Sigmoid colon (tissue), 7 donors: ENCODE results near the gene PPP2R2B. TPM values are rescaled to one million over a fixed set of nuclear protein-coding genes. Genes with fewer than 3 reads are reported as not detected.

Experiments
- DNase-seq: peaks from one replicate; pipeline ENCODE4 v3.0.0-alpha.2; 2019
- H3K27ac ChIP-seq, 4 donors: fragments of 200-600 bp; sonication (generic); one replicate each; pipeline ENCODE4 v1.5.1; 2016 to 2019; ENCODE audit warnings: mild to moderate bottlenecking in 1 of 4
- H3K27me3 ChIP-seq, 3 donors: fragments of 200-600 bp; sonication (generic); one replicate each; pipeline ENCODE4 v1.5.1; 2019; ENCODE audit warnings: mild to moderate bottlenecking in 1 of 3
- H3K36me3 ChIP-seq, 4 donors: fragments of 200-600 bp; sonication (generic); one replicate each; pipeline ENCODE4 v1.5.1; 2016 to 2019
- H3K4me1 ChIP-seq, 4 donors: fragments of 200-600 bp; sonication (generic); one replicate each; pipeline ENCODE4 v1.5.1; 2017 to 2019
- H3K4me3 ChIP-seq, 4 donors: fragments of 200-600 bp; sonication (generic); one replicate each; pipeline ENCODE4 v1.5.1; 2017 to 2019; ENCODE audit warnings: mild to moderate bottlenecking in 2 of 4, moderate library complexity in 1 of 4
- H3K9me3 ChIP-seq, 4 donors: fragments of 200-600 bp in 3 of 4; sonication (generic) in 3 of 4; one replicate each; pipeline versions ENCODE4 v1.5.1 to v1.6.1; 2013 to 2019
- EP300 ChIP-seq, 4 donors: sonication (generic); formaldehyde crosslinking; IDR thresholded peaks; one replicate each; pipeline ENCODE4 v1.6.1; 2017; ENCODE audit warnings: antibody characterized with exemption in 4 of 4
- POLR2A ChIP-seq, 2 donors: fragments of 450-650 bp; IDR thresholded peaks; one replicate each; pipeline ENCODE4 v1.6.1; 2016; ENCODE audit warnings: antibody characterized with exemption in 2 of 2, mild to moderate bottlenecking in 2 of 2, moderate library complexity in 2 of 2
- POLR2AphosphoS5 ChIP-seq, 4 donors: sonication (generic); formaldehyde crosslinking; IDR thresholded peaks; one replicate each; pipeline ENCODE4 v1.6.1; 2017; ENCODE audit warnings: antibody characterized with exemption in 4 of 4
- WGBS, 2 donors: extraction: QIAGEN DNeasy Blood & Tissue Kit; methylation state at CpG; one replicate each; pipeline ENCODE4 v1.1.7; 2013; 5-methylcytosine and 5-hydroxymethylcytosine counted together
- intact Hi-C: fragments of 100-400 bp; cut with DNase I; formaldehyde crosslinking; loops from one replicate; pipeline ENCODE4 v1.15.1; 2023
- polyA plus RNA-seq, 3 donors: library from polyadenylated mRNA; stranded (reverse); fragments of 200-250 nt; gene quantifications; one replicate each; pipeline ENCODE4 v1.2.3, GENCODE V29; 2013
- total RNA-seq, 4 donors: library from RNA; depleted of rRNA; stranded (reverse); fragments of >200 nt; gene quantifications; one replicate each; pipeline ENCODE4 v1.1.0, GENCODE V29; 2016
- TF ChIP-seq, protein P1 (sequence below), 4 experiments: fragments of 450-650 bp in 3 of 4; fragments of 200-600 bp in 1 of 4; IDR thresholded peaks; one replicate each; pipeline ENCODE4 v1.5.1; 2016 to 2019; ENCODE audit warnings: antibody characterized with exemption in 4 of 4, mild to moderate bottlenecking in 3 of 4, moderate library complexity in 2 of 4
- donor health status: healthy with polysubstance abuse.
- donor health status: Bipolar disorder and iron deficiency.
- donor health status: healthy.

PPP2R2B gene
- total and polyA plus RNA-seq, 7 donors = 0.60 to 19.6 (median 7.4) TPM; not detected in 1

DNA sequence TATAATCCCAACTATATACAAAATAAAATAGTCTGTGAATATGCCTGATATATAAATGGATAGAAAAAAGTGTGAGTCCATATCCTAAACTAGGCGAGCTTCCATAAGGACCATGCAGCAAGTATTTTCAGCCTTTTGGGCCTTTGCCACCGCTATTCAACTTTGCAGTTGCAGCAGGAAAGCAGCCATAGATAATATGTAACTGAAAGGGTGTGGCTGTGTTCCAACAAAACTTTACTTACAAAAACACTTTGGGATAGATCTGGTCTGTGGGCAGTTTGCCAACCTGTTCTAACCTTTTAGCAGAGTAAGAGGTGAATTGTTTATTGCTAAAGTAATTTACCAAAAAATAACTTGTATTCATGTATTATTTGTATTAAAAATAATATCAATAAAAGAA is 234.8 kb downstream of the PPP2R2B start:
- peaks cover 0 to 5% (median 0%) of the 10 kb centered on the region in 4 donors for H3K4me1 ChIP-seq
- H3K4me3 ChIP-seq = no peak overlapping the region
- no peaks in the 10 kb centered on the region for H3K27me3 ChIP-seq
- no peak for DNase-seq
- no peaks in the 10 kb centered on the region for H3K9me3 ChIP-seq
- WGBS, 2 donors = 7 to 37% methylated on average over 2 of the region's 2 CpGs
- H3K36me3 ChIP-seq = no peaks in the 10 kb centered on the region
- intact Hi-C loops = no loop called here
- TF ChIP-seq EP300 (IDR thresholded peaks at IDR 0.05) (no peak), POLR2A (IDR thresholded peaks at IDR 0.05) (no peak), POLR2AphosphoS5 (IDR thresholded peaks at IDR 0.05) (no peak)
- TF ChIP-seq, protein P1, sequence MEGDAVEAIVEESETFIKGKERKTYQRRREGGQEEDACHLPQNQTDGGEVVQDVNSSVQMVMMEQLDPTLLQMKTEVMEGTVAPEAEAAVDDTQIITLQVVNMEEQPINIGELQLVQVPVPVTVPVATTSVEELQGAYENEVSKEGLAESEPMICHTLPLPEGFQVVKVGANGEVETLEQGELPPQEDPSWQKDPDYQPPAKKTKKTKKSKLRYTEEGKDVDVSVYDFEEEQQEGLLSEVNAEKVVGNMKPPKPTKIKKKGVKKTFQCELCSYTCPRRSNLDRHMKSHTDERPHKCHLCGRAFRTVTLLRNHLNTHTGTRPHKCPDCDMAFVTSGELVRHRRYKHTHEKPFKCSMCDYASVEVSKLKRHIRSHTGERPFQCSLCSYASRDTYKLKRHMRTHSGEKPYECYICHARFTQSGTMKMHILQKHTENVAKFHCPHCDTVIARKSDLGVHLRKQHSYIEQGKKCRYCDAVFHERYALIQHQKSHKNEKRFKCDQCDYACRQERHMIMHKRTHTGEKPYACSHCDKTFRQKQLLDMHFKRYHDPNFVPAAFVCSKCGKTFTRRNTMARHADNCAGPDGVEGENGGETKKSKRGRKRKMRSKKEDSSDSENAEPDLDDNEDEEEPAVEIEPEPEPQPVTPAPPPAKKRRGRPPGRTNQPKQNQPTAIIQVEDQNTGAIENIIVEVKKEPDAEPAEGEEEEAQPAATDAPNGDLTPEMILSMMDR (IDR thresholded peaks at IDR 0.05) = no peak
- H3K27ac ChIP-seq = no peak overlapping the region

DNA sequence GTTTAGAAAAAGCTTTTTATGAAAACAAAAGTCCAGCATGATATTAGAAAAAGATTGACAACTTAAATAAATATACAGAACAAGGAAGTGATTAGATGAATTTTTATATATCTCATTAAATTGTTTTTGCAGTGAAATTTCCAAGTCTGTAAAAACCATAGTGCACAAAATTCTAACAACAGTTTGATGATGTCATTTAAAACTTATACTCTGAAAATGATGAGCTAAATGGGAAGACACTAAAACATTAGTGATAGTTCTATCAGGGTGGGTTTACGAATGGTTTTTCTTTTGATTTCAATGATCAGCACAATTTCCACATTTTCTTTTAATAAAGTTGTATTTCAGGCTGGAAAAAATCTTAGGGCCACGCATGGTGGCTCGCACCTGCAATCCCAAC is 236.1 kb downstream of the PPP2R2B start:
- no peaks in the 10 kb centered on the region for H3K27me3 ChIP-seq
- H3K36me3 ChIP-seq = no peaks in the 10 kb centered on the region
- H3K4me3 ChIP-seq = no peak overlapping the region
- intact Hi-C loops = no loop called here
- WGBS, 2 donors = 89 to 94% methylated on average over 3 of the region's 3 CpGs
- no peak overlapping the region for H3K27ac ChIP-seq
- TF ChIP-seq, protein P1 (IDR thresholded peaks at IDR 0.05) = no peak
- TF ChIP-seq POLR2AphosphoS5 (IDR thresholded peaks at IDR 0.05) (no peak), POLR2A (IDR thresholded peaks at IDR 0.05) (no peak), EP300 (IDR thresholded peaks at IDR 0.05) (no peak)
- no peaks in the 10 kb centered on the region for H3K9me3 ChIP-seq
- no peaks in the 10 kb centered on the region for H3K4me1 ChIP-seq
- no peak for DNase-seq

DNA sequence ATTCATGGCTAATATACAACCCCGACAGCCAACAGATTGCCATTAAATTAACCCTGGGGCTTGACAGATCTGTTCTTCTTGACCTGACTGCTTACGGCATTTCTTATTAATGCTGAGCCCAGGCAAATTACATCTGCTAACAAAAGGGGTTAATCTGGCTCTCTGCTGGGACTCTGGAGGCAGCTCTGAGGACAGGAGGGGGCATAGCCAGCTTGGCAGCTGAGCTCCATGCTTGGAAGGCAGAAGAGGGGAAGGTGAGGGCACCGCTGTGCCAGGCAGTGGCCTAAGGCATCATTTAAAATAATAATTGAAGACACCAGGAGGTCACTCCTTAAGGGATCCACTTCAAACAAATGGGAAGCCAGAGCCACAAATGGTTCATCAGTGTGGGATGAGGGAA is 236.6 kb downstream of the PPP2R2B start:
- 87 to 94% methylated on average over 3 of the region's 3 CpGs for WGBS, 2 donors
- Histone ChIP-seq H3K27me3 (no peaks in the 10 kb centered on the region), H3K36me3 (no peaks in the 10 kb centered on the region), H3K4me1 (no peaks in the 10 kb centered on the region), H3K9me3 (no peaks in the 10 kb centered on the region), H3K27ac (no peak overlapping the region), H3K4me3 (no peak overlapping the region)
- no peak for DNase-seq
- TF ChIP-seq, protein P1 (IDR thresholded peaks at IDR 0.05) = no peak
- TF ChIP-seq POLR2A (IDR thresholded peaks at IDR 0.05) = no peak
- no peak for TF ChIP-seq POLR2AphosphoS5 (IDR thresholded peaks at IDR 0.05)
- intact Hi-C loops = no loop called here

DNA sequence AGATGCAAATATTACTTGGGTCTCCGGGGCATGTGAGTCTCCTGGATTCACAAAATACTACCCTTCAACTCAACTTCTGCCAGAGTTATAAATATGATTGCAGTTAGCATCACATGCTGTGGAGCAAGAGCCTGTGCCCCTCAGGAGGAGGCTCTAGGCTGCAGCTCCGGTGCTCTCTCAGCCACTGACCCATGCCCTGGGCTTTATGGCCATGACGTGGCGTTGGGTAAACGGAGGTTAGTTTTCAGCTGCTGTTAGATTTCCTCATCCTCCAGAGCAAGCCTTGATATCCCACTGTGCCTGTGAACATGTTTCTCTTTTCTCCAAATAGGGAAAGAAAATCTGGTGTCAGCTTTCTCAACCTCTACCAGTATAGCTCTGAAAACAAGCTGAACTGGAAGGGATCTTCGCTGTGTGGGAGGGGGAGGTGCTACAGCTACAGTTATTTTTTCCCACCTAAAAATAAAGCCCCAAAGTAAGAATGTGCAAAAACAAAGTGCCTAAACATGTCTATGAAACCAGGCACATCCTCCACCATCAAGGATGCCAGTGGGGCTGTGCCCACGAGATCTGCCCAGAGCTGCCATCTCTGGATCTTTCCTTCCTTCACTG is 238.2 kb downstream of the PPP2R2B start:
- no peaks in the 10 kb centered on the region for H3K27me3 ChIP-seq
- DNase-seq = no peak
- H3K36me3 ChIP-seq = no peaks in the 10 kb centered on the region
- no peak overlapping the region for H3K4me3 ChIP-seq
- TF ChIP-seq POLR2AphosphoS5 (IDR thresholded peaks at IDR 0.05) (no peak), POLR2A (IDR thresholded peaks at IDR 0.05) (no peak), EP300 (IDR thresholded peaks at IDR 0.05) (no peak)
- TF ChIP-seq, protein P1 (IDR thresholded peaks at IDR 0.05) = no peak
- H3K9me3 ChIP-seq = no peaks in the 10 kb centered on the region
- no peak overlapping the region for H3K27ac ChIP-seq
- 42 to 77% methylated on average over 7 of the region's 7 CpGs for WGBS, 2 donors
- H3K4me1 ChIP-seq = no peaks in the 10 kb centered on the region
- intact Hi-C loops = no loop called here

DNA sequence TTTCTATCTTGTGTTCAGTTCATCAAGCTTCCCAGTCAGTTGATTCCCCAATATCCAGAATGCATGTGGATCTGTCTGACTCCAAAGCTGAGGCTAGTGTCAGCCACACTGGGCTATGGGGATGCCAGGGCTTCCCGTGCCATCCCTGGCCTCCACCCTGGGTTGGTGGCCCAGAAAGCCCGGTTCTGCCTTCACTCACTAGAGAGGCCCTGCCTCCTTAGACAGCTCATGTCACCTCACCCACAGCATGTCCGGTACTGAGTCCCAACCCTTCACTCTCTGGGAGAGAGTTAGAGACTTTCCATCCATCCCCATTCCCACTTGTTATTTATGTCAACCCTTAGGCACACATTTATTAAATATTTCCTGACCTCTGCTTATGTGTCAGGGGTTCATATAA is 243.1 kb downstream of the PPP2R2B start:
- no peaks in the 10 kb centered on the region for H3K27me3 ChIP-seq
- no peak for DNase-seq
- no peaks in the 10 kb centered on the region for H3K36me3 ChIP-seq
- H3K27ac ChIP-seq = no peak overlapping the region
- no peak for TF ChIP-seq EP300 (IDR thresholded peaks at IDR 0.05)
- TF ChIP-seq POLR2AphosphoS5 (IDR thresholded peaks at IDR 0.05) = no peak
- TF ChIP-seq, protein P1 (IDR thresholded peaks at IDR 0.05) = no peak
- intact Hi-C loops = no loop called here
- no peak overlapping the region for H3K4me3 ChIP-seq
- peaks cover 0 to 4% (median 0%) of the 10 kb centered on the region in 4 donors for H3K9me3 ChIP-seq
- 90 to 94% methylated on average over 3 of the region's 3 CpGs for WGBS, 2 donors
- H3K4me1 ChIP-seq = no peaks in the 10 kb centered on the region
